Stimulated activated CD4-positive, alpha-beta T cell treated with anti-CD3 and anti-CD28 coated beads, Interleukin-2, amount 100 ng/mL, for 24 hours (primary cell): ENCODE data around the gene ATP1A4.

ENCODE experiments used
- DNase-seq, 2 donors: peaks; one replicate each; pipeline ENCODE4 v3.0.0-alpha.2; 2020

ATP1A4 gene

GRCh38 chr1:160207771-160208556, 56.6 kb downstream of the ATP1A4 start:
- DNase-seq: no peak

GRCh38 chr1:160208557-160209320, 57.3 kb downstream of the ATP1A4 start:
- DNase-seq: no peak

GRCh38 chr1:160209321-160210046, 58.1 kb downstream of the ATP1A4 start:
- no peak for DNase-seq

- DNase-seq: no peak
Observed at GRCh38 chr1:160210561-160210960, 59.2 kb downstream of the ATP1A4 start.

GRCh38 chr1:160211046-160211790, 59.8 kb downstream of the ATP1A4 start:
- DNase-seq: no peak

GRCh38 chr1:160214481-160215140, 63.2 kb downstream of the ATP1A4 start:
- DNase-seq: no peak

GRCh38 chr1:160216301-160216700, 64.9 kb downstream of the ATP1A4 start:
- no peak for DNase-seq

- DNase-seq: no peak
Observed at GRCh38 chr1:160217481-160218051, 66.2 kb downstream of the ATP1A4 start.

GRCh38 chr1:160219062-160219929, 67.9 kb downstream of the ATP1A4 start:
- DNase-seq: no peak

- DNase-seq: no peak
Observed at GRCh38 chr1:160220301-160220700, 68.9 kb downstream of the ATP1A4 start.

- DNase-seq: no peak
Observed at GRCh38 chr1:160221089-160221488, 69.7 kb downstream of the ATP1A4 start.

- DNase-seq: no peak
Observed at GRCh38 chr1:160222546-160222945, 71.1 kb downstream of the ATP1A4 start.

- DNase-seq: no peak
Observed at GRCh38 chr1:160224606-160225005, 73.2 kb downstream of the ATP1A4 start.

GRCh38 chr1:160225345-160225744, 73.9 kb downstream of the ATP1A4 start:
- DNase-seq: no peak

- no peak for DNase-seq
Observed at GRCh38 chr1:160226623-160227022, 75.2 kb downstream of the ATP1A4 start.

GRCh38 chr1:160227034-160227433, 75.6 kb downstream of the ATP1A4 start:
- DNase-seq: no peak

GRCh38 chr1:160227561-160227960, 76.2 kb downstream of the ATP1A4 start:
- DNase-seq: no peak

GRCh38 chr1:160228431-160228830, 77.0 kb downstream of the ATP1A4 start:
- DNase-seq: no peak

GRCh38 chr1:160232911-160233310, 81.5 kb downstream of the ATP1A4 start:
- DNase-seq: no peak
